T1000 (cell line): ENCODE data around the gene NDFIP2.

Source experiments
- DNase-seq: peaks from one replicate; lab custom pipeline; 2025; ENCODE audit warnings: mixed read lengths; lab: John Stamatoyannopoulos, UW

The NDFIP2 gene

DNA sequence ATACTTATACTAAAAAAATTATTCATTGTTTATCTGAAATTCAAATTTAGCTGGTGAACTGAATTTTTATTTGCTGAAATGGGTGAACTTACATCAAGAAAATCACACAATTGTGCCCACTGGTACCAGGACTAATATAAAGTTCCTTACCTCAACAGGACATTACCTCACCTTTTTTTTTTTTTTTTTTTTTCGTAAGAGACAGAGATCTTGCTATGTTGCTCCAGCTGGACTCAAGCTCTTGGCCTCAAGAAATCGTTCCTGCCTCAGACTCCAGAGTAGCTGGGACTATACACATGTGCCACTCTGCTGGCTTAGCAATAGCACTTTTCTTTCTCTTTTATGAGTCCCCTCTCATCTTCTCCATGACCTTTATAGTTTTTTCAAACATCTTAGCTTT is 22.5 kb upstream of the NDFIP2 start:
- no peak for DNase-seq

DNA sequence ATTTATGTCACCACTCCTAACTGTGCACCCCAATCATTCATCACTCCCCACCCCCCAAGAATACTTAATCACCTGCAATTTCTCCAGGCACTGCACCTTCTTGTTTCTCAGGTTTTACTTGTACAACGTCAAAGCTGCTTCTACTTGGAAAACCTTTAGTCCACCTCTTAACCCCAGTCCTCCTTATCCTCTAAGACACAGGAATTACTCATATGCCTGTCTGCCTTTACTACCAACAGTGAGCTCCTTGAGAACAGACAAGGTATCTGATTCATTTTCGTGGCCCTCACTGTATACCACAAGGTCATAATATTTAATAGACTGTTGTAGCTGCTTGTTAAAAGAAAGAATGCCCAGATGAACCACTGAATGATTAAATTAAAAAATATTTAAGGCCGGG is 21.0 kb upstream of the NDFIP2 start:
- no peak for DNase-seq

DNA sequence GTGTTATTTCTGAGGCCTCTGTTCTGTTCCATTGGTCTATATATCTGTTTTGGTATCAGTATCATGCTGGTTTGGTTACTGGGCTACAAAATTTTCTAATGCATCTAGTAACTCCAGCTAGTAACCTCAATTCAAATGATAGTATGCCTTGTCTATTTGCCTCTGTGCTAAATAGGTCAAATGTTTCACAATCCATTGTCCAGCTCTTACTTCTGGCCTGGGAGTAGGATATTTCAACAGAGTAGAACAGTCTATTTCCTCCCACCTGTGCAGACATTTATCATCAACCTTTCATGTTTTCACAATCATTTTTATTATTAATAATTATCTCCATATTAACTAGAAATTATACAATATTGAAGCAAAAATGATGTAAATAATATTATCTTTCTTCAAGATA is 18.1 kb upstream of the NDFIP2 start:
- DNase-seq: no peak

DNA sequence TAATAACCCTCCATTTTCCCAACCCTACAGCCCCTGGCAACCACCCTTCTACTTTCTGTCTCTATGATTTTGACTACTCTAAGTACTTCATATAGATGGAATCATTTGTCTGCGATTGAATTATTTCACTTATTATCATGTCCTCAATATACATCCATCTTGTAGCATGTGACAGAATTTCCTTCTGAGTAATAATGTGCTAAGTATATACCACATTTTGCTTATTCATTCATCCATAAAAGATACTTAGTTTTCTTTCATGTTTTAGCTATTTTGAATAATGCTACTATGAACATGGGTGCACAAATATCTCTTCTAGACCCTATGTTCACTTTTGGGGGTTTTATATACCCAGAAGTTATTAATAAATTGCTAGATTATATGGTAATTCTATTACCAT is 17.4 kb upstream of the NDFIP2 start:
- no peak for DNase-seq

DNA sequence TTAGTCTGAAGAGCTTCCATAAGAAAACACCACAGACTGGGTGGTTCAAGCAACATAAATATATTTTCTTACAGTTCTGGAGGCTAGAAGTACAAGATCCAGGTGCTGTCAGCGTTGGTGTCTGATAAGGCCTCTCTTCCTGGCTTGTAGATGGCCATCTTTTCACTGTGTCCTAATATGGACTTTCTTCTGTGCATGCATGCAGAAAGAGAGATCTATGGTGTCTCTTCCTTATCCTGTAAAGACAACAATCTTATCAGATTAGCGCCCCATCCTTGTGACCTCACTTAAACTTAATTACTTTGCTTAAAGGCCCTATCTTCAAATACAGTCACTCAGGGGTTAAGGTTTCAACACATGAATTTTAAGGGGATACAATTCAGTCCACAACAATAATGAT is 14.1 kb upstream of the NDFIP2 start:
- DNase-seq: no peak

DNA sequence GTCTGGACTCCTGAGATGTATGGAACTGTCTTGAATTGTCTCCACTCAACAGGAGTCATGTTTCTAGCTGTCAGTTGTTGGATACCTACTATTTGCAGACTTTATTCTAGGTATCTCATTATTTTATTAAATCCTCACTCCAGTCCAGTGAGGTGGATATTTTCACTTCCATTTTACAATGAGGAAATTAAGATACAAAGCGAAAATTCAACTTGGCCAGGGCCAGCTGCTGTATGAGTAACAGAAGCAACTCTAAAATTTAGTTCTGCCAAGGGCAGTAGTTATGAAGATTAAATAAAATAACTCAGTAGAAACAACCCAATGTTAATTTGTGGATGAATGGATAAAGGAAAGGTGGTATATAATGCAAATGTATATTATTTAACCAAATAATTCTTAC is 12.6 kb upstream of the NDFIP2 start:
- no peak for DNase-seq

DNA sequence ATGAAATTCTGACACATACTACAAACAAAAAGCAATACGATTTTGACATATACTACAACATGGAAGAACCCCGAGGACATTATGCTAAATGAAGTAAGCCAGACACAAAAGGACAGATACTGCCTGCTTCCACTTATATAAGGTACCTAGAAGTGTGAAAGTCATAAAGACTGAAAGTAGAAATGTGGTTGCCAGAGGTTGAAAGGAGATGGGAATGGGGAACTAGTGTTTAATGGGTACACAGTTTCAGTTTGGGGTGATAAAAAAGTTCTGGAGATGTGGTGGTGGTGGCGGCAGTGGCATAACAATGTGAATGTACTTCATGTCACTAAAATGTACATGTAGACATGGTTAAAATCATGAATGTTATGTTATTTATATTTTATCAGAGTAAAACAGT is 12.1 kb upstream of the NDFIP2 start:
- DNase-seq: no peak

DNA sequence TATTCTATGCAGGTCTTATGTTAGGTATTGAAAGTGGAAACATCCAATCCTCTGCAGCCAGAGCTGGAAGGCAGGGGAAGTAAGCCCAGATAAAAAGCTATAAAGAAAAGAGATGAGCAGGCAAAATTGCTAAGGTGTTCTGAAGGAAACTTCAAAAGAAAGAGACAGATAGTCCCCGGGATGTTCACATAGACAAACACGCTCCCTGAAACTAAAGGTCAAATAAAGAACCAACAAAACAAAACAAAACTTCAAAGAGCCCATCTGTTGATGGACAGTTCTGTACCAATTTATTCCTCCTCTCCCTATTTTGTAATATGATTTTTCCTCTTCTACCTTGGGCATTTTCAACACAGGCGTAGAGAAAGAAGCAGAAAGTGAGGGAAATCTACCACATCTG is 11.3 kb upstream of the NDFIP2 start:
- no peak for DNase-seq

DNA sequence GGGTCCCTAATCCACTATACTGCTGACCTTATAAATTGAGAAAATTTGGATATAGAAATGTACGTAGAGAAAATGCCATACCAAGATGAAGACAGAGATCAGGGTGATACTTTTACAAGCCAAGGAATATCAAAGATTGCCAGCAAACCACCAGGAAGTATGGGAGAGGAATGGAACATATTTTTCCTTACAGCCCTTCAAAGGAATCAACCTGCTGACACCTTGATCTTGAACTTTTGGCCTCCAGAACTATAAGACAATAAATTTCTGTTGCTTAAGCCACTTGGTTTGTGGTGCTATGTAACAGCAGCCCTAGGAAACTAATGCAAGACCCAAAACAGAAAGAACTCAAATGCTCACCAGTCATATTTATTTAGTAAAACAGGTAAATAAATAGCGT is 10.3 kb upstream of the NDFIP2 start:
- DNase-seq: no peak

DNA sequence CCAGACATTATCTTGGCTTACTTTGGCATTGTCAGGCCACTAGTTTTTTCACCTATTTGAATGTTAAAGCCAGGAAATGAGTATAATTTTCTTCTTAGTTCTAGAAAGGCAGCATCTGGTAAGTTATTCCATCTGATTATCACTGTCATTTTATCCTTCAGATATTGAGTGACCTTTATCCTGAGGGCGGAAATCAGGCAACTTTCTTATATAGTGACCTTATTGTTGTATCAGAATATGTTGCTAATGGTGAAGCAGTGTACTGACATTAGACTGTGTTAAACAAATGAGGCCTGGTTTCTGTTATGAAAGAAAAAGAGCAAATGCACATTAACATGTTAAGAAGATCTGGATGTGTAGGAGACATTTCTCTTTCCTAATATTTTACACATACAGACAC is 5.4 kb upstream of the NDFIP2 start:
- DNase-seq: no peak

DNA sequence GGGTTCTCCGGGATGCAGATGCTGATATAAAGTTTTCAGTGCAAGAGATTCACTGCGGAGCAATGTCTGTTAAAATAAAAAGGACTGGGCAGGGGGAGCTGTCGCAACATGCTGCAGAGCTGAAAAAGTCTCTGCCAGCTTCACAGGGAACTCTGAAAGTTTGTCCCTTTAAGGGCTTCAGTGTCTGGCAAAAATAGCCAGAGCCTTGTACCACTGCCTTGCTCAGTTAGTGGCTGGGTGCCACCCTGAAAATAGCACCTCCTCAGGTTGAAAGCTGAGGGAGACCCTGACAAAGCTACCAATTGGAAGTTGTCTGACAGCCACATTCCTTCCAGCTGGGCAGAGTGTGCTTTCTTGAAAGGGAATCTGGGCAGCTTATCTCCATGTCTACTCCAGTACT is 3.0 kb upstream of the NDFIP2 start:
- DNase-seq: no peak

DNA sequence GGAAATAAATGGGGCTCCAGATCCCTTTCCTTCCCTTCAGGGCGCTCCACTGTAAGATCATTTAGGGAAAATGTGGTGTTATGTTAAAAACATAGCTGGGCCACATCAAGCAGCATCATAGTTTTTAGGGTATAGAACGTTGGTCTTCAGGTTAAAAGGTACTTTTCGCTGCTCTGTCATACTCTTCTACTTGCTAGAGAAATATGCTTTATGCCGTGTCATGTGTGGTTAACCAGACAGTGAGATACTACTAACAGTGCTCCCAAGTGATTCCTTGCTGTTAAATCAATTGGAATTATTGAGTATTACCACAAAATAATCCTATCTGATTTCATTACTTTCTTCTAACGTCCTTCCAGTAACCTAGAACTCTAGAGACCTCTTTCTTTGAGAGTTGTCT is 1.1 kb upstream of the NDFIP2 start:
- DNase-seq: no peak

DNA sequence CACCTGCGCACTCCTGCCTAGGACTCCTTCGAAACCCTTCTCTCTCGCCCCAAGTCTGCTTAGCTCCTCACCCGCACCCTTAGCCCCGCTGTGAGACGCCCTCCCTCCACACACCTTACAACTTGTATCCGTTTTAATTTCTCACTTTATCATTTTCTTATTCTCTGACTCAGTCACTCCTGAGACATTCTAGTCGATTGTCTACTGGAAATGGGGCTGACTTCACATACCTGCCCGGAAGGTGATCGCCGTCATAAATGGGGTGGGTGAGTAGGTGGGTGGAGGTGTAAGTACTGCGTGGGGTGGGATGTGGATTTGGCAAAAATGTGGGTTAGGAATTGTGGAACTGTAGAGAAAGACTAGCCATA is 714 bp downstream of the NDFIP2 start:
- no peak for DNase-seq

DNA sequence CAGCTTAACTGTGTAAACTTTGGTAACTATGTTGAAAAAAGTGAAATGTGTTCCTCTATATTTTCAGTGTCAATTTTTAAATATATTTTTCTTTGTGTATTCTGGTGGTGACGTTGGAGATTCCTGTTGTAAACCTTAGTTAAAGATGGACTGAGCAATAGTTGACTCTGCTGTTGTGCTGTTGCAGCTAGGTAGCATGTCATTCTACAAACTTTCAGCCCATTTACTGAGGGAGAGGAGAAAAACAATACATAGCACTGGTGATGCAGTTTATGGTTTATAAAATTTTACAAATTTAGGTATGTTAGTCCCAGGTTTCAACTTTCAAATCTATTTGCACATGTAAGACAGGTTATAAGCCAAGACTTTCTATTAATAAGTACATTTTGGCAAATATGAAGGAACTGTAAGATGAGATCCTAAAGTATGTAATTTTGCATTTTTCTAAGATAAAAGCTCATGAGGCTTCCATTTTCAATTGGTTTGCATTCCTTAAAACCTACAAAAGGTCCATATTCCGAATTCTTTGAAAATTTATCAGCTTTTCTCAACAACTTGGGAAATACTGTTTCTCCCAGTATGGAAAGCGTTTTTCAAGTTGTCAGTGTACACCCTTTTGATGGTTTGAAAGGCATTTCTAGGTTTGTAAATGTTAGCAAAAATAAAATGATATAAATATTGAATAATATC is 1.5 kb downstream of the NDFIP2 start:
- no peak for DNase-seq

DNA sequence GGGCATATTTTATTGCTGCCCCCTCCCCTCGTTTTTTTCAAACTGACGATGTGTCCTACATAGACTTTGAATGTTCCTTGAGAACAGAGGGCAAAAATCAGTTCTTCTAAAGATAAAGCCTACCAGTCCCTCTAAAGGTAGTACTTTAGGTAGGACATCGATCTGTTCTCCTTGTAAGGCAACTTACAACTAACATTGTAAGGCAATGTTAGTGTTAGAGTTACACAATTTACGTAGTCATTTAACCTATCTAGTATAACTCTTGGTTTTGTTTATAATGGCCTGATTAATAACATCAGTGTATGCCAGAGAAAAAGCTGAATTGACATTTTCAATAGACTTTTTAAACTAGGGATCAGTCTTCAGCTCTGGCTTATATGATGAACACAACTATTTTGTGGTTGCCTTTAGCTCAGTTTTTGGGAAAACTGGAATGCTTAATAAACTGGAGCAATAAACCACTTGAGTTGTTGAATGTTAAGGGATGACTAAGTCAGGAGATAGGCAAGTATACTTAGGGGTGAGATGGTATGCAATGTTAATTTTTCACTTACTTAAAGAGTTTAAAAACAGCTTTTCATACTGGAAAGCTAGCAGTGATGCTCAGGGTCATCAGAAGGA is 2.2 kb downstream of the NDFIP2 start:
- DNase-seq: no peak

DNA sequence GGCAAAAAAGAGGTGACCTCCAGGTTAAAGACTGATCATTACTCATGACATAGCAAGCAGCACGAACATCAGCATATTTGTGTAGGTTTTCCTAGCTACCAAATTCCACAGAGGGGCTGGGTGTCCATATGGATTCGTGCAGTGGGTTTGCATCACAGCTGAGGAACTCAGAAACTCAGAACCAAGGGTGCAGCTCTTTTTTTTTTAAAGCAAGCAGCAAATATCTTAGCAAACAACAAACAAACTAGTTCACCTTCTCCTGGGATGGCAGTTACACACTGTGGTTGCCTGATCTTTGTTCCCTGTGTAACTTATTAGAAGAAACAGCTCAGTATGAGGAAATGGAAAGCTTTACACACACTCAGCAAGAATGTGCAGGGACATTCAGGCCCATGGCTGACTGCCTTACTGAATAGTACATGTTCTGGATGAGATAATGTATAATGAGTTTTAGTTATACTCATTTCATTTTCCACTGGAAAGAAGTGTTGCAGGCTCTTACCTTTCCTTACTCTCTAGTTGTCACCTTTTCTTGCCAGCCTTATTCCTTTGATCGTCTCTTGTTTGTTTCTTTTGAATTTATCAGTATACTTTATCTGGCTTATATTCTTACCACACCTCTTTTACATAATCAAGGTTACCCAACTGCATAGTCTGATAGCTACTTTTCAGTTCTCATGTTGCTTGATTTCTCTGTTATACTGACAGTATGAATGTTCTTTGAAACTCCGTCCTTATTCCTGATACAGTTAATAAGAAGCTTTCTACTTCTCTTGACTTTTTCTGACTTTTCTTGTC is 4.3 kb downstream of the NDFIP2 start:
- no peak for DNase-seq

DNA sequence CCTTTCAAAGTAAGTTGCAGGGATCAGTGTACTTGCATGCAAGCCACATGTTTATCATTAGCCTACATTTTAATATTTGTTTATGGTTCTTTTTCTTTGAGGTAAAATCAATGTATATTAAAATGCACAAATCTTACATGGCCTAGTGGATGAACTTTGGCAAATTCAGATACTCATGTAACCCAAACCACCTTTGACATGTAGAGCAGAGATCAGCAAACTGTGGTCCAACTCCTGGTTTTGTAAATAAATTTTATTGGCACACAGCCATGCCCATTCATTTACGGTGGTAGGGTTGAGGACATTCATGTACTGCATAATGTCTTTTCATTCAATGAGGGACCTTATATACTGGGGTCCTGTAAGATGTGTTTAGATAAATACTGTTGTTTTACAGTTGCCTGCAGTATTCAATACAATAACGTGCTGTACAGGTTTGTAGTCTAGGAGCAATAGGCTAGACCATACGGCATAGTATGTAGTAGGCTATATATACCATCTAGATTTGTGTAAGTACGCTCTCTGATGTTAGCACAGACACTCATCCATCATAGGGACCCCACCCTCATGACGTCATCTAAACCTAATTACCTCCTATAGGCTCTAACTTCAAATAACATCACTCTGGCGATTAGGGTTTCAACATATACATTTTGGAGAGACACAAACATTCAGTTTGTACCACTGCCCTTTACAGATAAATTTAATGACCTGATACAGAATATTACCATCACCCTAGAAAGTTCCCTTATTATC is 5.7 kb downstream of the NDFIP2 start:
- no peak for DNase-seq

DNA sequence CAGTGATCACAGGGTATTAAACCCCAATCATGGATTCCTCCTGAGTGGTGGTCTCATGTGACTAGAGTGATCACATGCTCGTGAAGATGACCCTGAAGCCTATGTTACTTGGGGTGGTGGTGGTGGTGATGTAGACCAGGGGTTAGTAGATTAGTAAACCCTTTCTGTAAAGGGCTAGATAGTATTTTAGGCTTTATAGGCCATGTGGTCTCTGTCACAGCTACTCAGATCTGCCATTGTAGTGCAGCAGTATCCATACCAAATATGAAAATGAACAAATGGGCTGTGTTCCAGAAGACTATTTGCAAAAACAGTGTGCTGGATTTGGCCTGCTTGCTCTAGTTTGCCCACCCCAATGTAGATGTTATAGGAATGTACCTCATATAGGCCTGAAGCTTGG is 9.4 kb downstream of the NDFIP2 start:
- DNase-seq: no peak

DNA sequence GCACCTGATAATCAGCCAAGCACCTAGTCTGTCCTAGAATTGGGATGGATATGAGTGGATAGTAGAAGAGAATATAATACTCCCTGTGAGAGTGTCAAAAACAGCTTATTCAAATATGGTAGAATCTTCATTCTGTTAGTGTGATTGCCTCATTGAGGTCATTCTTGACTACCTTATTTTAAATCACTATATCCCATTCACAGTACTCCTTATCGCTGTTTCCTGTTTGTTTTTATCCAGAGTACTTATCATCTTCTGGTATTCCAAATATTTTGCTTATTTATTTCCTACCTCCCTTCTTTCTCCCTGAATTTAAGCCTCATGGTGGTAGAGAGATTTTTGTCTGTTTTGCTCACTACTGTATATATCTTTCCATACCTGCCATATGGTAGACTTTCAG is 9.9 kb downstream of the NDFIP2 start:
- no peak for DNase-seq

DNA sequence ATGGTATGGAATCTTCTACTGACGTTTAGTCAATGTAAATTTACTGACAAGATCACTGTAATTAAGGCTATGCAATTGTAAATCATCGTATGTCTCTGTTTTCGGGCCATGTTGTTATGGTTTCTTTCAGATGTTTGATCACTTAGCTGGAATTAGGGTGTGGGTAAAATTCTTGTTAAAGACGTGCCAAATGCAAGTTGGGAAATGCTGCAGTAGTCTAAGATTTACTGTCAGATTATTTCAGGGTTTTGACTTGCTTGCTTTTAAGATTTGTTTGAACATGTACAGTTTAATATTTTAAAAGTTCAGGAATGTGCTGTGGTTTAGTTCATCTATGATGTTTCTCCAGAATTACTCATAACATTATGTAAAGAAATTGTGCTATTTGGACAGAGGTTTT is 10.8 kb downstream of the NDFIP2 start:
- DNase-seq: no peak

DNA sequence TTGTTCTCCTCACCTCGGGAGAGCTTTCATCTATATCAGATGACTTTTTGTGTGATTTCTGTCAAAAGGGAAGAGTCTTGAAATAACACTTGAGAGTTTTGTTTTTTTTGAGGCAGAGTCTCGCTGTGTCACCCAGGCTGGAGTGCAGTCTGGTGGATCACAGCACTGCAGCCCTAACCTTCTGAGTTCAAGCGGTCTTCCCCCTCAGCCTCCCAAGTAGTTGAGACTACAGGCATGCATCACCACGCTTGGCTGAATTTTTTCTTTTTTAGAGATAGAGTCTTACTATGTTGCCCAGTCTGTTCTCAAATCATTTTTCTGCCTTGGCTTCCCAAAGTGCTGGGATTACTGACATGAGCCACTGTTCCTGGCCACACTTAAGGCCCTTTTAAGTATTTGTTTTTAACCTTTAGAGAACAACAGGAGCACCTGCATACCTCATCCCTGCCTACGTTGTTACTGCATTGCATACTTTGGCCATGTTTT is 11.4 kb downstream of the NDFIP2 start:
- DNase-seq: no peak

DNA sequence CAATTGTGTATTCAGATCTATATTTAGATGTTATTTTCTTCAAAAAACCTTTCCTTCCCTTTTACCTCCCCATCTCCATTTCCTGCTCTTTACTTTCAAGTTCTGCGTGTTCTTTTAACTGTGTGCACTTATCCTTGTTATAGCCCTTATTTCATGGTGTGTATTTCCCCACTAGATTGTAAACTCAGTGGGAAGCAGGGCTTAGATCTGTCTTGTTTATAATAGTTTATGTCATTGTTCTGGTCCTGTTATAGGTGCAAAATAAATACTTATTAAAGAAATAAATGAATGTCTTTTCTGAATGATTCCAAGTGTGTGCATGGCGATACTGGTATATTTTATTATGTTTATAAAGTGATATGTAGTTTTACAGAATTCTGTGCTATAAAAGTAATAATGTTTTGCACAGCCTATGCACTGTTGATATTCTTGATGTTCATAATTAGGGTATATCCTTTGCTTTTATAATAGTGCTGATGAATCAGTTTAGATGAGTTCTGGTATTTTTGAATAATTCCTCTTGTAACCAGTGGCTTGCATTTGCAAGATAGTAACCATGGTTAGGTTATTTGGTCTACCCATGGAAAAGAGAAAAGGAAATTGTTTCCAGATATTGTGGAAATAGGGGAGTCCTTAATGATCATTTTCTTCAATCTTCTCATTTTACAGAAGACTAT is 12.1 kb downstream of the NDFIP2 start:
- DNase-seq: no peak
